ENCODE results near the gene ACVR2B.
"Not testable (repeated sequence)": the region's sequence is repeated elsewhere in the genome, so short reads cannot be mapped to it uniquely, and the experiment has no call there.

DNA sequence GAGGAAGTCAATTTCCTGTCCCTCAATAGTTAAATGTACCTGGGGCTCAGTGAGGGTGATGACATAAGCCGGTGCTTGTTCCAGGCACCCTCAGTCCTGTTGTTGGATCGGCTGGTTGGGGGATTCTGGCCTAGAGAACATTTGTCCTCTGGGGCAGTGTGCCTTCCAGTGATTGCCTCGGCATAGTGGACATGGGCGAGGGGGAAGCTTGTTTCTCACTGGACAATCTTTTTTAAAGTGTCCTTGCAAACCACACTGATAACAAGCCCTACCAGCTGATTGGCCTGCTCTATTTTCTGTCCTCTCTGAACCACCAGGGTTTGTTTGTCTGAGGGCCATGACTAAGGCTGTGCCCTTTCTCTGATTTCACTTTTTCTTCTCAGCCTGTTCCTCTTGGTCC, 10.5 kb upstream of the ACVR2B start:
- TF ChIP-seq, protein P1, sequence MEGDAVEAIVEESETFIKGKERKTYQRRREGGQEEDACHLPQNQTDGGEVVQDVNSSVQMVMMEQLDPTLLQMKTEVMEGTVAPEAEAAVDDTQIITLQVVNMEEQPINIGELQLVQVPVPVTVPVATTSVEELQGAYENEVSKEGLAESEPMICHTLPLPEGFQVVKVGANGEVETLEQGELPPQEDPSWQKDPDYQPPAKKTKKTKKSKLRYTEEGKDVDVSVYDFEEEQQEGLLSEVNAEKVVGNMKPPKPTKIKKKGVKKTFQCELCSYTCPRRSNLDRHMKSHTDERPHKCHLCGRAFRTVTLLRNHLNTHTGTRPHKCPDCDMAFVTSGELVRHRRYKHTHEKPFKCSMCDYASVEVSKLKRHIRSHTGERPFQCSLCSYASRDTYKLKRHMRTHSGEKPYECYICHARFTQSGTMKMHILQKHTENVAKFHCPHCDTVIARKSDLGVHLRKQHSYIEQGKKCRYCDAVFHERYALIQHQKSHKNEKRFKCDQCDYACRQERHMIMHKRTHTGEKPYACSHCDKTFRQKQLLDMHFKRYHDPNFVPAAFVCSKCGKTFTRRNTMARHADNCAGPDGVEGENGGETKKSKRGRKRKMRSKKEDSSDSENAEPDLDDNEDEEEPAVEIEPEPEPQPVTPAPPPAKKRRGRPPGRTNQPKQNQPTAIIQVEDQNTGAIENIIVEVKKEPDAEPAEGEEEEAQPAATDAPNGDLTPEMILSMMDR (IDR thresholded peaks at IDR 0.05; ENCODE audit: low read depth, low read length, poor library complexity, severe bottlenecking), result not testable (repeated sequence)
- not testable (repeated sequence) for TF ChIP-seq EZH2phosphoT487 (IDR thresholded peaks at IDR 0.05; ENCODE audit: borderline replicate concordance, low read length)
